Measurements from ENCODE around the gene TRIM2.

The TRIM2 gene

GRCh38 chr4:153347117-153347516 is 142.9 kb downstream of the TRIM2 start:
- Histone ChIP-seq H3K4me1 (no peaks in the 10 kb centered on the region), H3K79me2 (no peaks in the 10 kb centered on the region), H2AFZ (no peak overlapping the region), H3K36me3 (ENCODE audit: control insufficient read depth, insufficient read depth, low read length) (no peaks in the 10 kb centered on the region), H3K4me2 (ENCODE audit: low read length) (no peak overlapping the region), H3K27me3 (ENCODE audit: control insufficient read depth, insufficient read depth, low read length) (no peaks in the 10 kb centered on the region), H3K27ac (no peak overlapping the region), H3K9me3 (ENCODE audit: control insufficient read depth, low read length) (no peaks in the 10 kb centered on the region), H3K4me3 (ENCODE audit: low read depth, low read length) (no peak overlapping the region), H3K9ac (no peak overlapping the region)
- TF ChIP-seq CTCF (IDR thresholded peaks at IDR 0.05) = no peak

- Histone ChIP-seq H3K4me3 (ENCODE audit: low read depth, low read length) (no peak overlapping the region), H3K4me2 (ENCODE audit: low read length) (no peak overlapping the region), H2AFZ (no peak overlapping the region), H3K36me3 (ENCODE audit: control insufficient read depth, insufficient read depth, low read length) (no peaks in the 10 kb centered on the region), H3K79me2 (no peaks in the 10 kb centered on the region), H3K9me3 (ENCODE audit: control insufficient read depth, low read length) (no peaks in the 10 kb centered on the region), H3K27ac (no peak overlapping the region), H3K4me1 (no peaks in the 10 kb centered on the region), H3K9ac (no peak overlapping the region), H3K27me3 (ENCODE audit: control insufficient read depth, insufficient read depth, low read length) (no peaks in the 10 kb centered on the region)
- TF ChIP-seq CTCF (IDR thresholded peaks at IDR 0.05) = no peak
Measured at GRCh38 chr4:153348006-153348405, 143.8 kb downstream of the TRIM2 start.

- Histone ChIP-seq H3K4me1 (no peaks in the 10 kb centered on the region), H3K79me2 (no peaks in the 10 kb centered on the region), H2AFZ (no peak overlapping the region), H3K9ac (no peak overlapping the region), H3K27me3 (ENCODE audit: control insufficient read depth, insufficient read depth, low read length) (no peaks in the 10 kb centered on the region), H3K4me2 (ENCODE audit: low read length) (no peak overlapping the region), H3K27ac (no peak overlapping the region), H3K4me3 (ENCODE audit: low read depth, low read length) (no peak overlapping the region), H3K36me3 (ENCODE audit: control insufficient read depth, insufficient read depth, low read length) (no peaks in the 10 kb centered on the region), H3K9me3 (ENCODE audit: control insufficient read depth, low read length) (no peaks in the 10 kb centered on the region)
- TF ChIP-seq CTCF (IDR thresholded peaks at IDR 0.05) = no peak
Measured at GRCh38 chr4:153349206-153349805, 145.1 kb downstream of the TRIM2 start.

- Histone ChIP-seq H3K4me1 (no peaks in the 10 kb centered on the region), H3K27ac (no peak overlapping the region), H3K27me3 (ENCODE audit: control insufficient read depth, insufficient read depth, low read length) (no peaks in the 10 kb centered on the region), H3K9ac (no peak overlapping the region), H3K79me2 (no peaks in the 10 kb centered on the region), H2AFZ (no peak overlapping the region), H3K4me3 (ENCODE audit: low read depth, low read length) (no peak overlapping the region), H3K36me3 (ENCODE audit: control insufficient read depth, insufficient read depth, low read length) (no peaks in the 10 kb centered on the region), H3K9me3 (ENCODE audit: control insufficient read depth, low read length) (no peaks in the 10 kb centered on the region), H3K4me2 (ENCODE audit: low read length) (no peak overlapping the region)
- TF ChIP-seq CTCF (IDR thresholded peaks at IDR 0.05) = no peak
Measured at GRCh38 chr4:153362184-153362583, 157.9 kb downstream of the TRIM2 start.

GRCh38 chr4:153364061-153364460 is 159.8 kb downstream of the TRIM2 start:
- no peaks in the 10 kb centered on the region for H3K9me3 ChIP-seq (ENCODE audit: control insufficient read depth, low read length)
- no peaks in the 10 kb centered on the region for H3K4me1 ChIP-seq
- no peak overlapping the region for H3K9ac ChIP-seq
- H3K27me3 ChIP-seq (ENCODE audit: control insufficient read depth, insufficient read depth, low read length) = no peaks in the 10 kb centered on the region
- H3K79me2 ChIP-seq = no peaks in the 10 kb centered on the region
- TF ChIP-seq CTCF (IDR thresholded peaks at IDR 0.05) = no peak
- H3K4me3 ChIP-seq (ENCODE audit: low read depth, low read length) = no peak overlapping the region
- no peak overlapping the region for H3K4me2 ChIP-seq (ENCODE audit: low read length)
- no peaks in the 10 kb centered on the region for H3K36me3 ChIP-seq (ENCODE audit: control insufficient read depth, insufficient read depth, low read length)
- no peak overlapping the region for H2AFZ ChIP-seq
- no peak overlapping the region for H3K27ac ChIP-seq
